HK-2 (cell line): ENCODE results near the gene LRP1-AS.

Experiments
- DNase-seq: peaks from one replicate; pipeline ENCODE4 v3.0.0-alpha.2; 2018; ENCODE audit not compliant: unreplicated experiment

Gene LRP1-AS

GRCh38 chr12:57098546-57098945 is 48.9 kb downstream of the LRP1-AS start:
- no peak for DNase-seq

DNA sequence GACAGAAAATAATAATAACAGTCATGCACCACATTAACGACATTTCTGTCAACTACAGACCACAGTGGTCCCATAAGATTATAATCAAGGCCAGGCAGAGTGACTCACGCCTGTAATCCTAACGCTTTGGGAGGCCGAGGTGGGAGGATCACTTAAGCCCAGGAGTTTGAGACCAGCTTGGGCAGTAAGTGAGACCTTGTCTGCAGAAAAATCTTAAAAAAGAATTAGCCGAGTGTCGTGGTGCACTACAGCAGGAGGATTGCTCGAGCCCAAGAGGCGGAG is 49.9 kb downstream of the LRP1-AS start:
- DNase-seq = no peak

DNA sequence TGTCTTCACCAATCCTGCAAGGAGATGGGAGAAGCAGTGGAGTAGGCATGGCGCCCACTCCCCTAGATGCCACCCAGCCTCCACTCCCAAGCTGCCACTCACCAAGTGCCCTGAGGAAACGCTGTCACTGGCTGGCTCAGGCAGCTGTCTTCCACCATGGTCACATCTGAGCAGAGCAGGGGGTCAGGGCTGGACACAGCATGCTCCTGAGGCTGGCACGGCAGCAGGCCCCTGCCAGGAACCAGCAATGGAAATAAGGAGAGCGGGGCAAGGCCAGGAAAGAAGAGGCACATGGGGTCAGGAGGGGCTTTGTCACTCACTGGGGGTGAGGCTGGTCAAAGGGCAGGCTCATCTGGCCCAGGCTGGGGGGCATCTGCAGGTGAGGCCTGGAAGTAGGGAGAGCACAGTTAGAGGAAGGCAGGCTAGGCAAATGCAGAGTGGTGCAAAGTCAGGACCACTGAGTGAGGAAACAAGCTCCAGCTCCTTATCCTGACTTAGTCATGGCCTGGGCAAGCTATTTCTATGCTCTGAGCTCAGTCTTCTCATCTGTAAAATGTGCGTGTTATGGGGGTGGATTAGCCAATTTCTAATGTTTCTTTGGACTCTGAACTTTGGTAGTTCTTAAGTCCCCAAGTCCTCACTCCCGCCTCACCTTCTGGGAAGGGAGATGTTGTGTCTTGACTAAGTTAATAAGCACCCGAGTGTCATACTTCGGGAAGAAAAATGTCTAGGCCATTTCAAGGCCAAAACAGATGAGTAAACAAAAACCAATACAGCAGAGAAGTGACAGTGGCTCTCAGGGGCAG is 50.5 kb downstream of the LRP1-AS start:
- no peak for DNase-seq

GRCh38 chr12:57096099-57096572 is 51.3 kb downstream of the LRP1-AS start:
- DNase-seq = no peak

DNA sequence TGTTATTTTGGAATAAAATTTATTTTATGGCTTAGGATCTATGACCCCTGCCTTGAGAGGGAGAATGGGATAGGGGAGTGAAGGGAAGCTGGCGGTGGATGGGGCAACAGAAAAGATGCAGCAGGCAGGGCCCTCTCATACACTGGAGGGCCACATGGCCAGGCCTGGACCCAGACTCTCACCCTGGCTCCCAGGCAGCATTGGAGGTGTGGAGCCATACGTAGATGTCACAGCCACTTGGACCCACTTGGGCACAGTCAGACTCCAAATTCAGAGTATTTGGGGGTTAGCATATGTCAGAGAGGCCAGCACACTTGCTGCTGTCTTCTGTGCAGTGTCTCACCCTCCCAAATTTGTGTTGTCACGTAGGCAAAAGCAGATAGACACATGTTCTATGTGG is 52.0 kb downstream of the LRP1-AS start:
- no peak for DNase-seq
